CD14-positive monocyte (primary cell): ENCODE data around the gene PIWIL4. TPM values are rescaled to one million over a fixed set of nuclear protein-coding genes. Genes with fewer than 3 reads are reported as not detected.

Experiments
- DNase-seq, 3 donors: peaks; one replicate each; pipeline ENCODE4 v3.0.0-alpha.2; 2011 to 2022
- H2AFZ ChIP-seq: 2 replicates; pipeline ENCODE4 v1.6.0; 2012; ENCODE audit warnings: mild to moderate bottlenecking, low read depth, low read length, inconsistent platforms; ENCODE audit not compliant: insufficient read depth, poor library complexity, severe bottlenecking
- H3K27ac ChIP-seq, 2 donors: 1 replicate in 1 of 2; 2 replicates in 1 of 2; pipeline ENCODE4 v1.5.1; 2012 to 2013; ENCODE audit warnings: low read length in 2 of 2, control low read depth in 1 of 2, inconsistent platforms in 1 of 2, low read depth in 1 of 2, mild to moderate bottlenecking in 1 of 2
- H3K27me3 ChIP-seq, 2 donors: one replicate each; pipeline versions ENCODE4 v1.6.0 to v1.6.1; 2011 to 2013; ENCODE audit warnings: low read length in 2 of 2; ENCODE audit not compliant: control insufficient read depth in 2 of 2, insufficient read depth in 2 of 2
- H3K36me3 ChIP-seq, 2 donors: replicated peaks in 1 of 2; 1 replicate in 1 of 2; 2 replicates in 1 of 2; pipeline versions ENCODE4 v1.5.1 to v1.6.1; 2012 to 2013; ENCODE audit warnings: low read length in 2 of 2, control low read depth in 1 of 2, inconsistent platforms in 1 of 2, mild to moderate bottlenecking in 1 of 2; ENCODE audit not compliant: insufficient read depth in 2 of 2, control insufficient read depth in 1 of 2
- H3K4me1 ChIP-seq, 2 donors: 1 replicate in 1 of 2; 2 replicates in 1 of 2; pipeline versions ENCODE4 v1.5.1 to v1.6.1; 2012 to 2013; ENCODE audit warnings: low read length in 2 of 2, control low read depth in 1 of 2, inconsistent platforms in 1 of 2, mild to moderate bottlenecking in 1 of 2, moderate library complexity in 1 of 2; ENCODE audit not compliant: insufficient read depth in 2 of 2, control insufficient read depth in 1 of 2
- H3K4me2 ChIP-seq: replicated peaks from 2 replicates; pipeline ENCODE3; 2012; ENCODE audit warnings: low read length, moderate library complexity, mild to moderate bottlenecking; ENCODE audit not compliant: poor library complexity, severe bottlenecking; ENCODE audit errors: extremely low read depth
- H3K4me3 ChIP-seq, 3 experiments: fragments of 200-600 bp in 1 of 3; sonication (generic) in 1 of 3; replicated peaks in 1 of 3; 1 replicate in 2 of 3; 2 replicates in 1 of 3; pipeline ENCODE4 v1.5.1; 2011 to 2013; ENCODE audit warnings: low read length in 3 of 3, mild to moderate bottlenecking in 3 of 3, control low read depth in 2 of 3, low read depth in 2 of 3, inconsistent platforms in 1 of 3, moderate library complexity in 1 of 3
- H3K79me2 ChIP-seq: 2 replicates; pipeline ENCODE4 v1.6.0; 2012; ENCODE audit warnings: mild to moderate bottlenecking, control low read depth, inconsistent platforms, low read length, moderate library complexity; ENCODE audit not compliant: insufficient read depth
- H3K9ac ChIP-seq: 2 replicates; pipeline ENCODE4 v1.6.0; 2017; ENCODE audit warnings: low read length, mild to moderate bottlenecking; ENCODE audit not compliant: insufficient read depth, poor library complexity, severe bottlenecking
- H3K9me3 ChIP-seq, 2 donors: replicated peaks in 1 of 2; 1 replicate in 1 of 2; 2 replicates in 1 of 2; pipeline versions ENCODE4 v1.5.1 to v1.6.1; 2012 to 2013; ENCODE audit warnings: low read length in 2 of 2, control low read depth in 1 of 2; ENCODE audit not compliant: control insufficient read depth in 1 of 2, insufficient read depth in 1 of 2
- H4K20me1 ChIP-seq: 2 replicates; pipeline ENCODE4 v1.6.0; 2012; ENCODE audit warnings: mild to moderate bottlenecking, low read length, control low read depth, moderate library complexity; ENCODE audit not compliant: insufficient read depth
- H3K27ac Mint-ChIP-seq, 7 donors: one replicate each; pipeline ENCODE4 v1.8.0; 2020; ENCODE audit warnings: mild to moderate bottlenecking in 7 of 7, mixed read lengths in 7 of 7, moderate library complexity in 6 of 7, inconsistent platforms in 2 of 7
- H3K27me3 Mint-ChIP-seq, 3 donors: one replicate each; pipeline ENCODE4 v1.8.0; 2021 to 2022; ENCODE audit warnings: low read depth in 3 of 3, mild to moderate bottlenecking in 3 of 3, mixed read lengths in 3 of 3, moderate library complexity in 3 of 3, inconsistent platforms in 1 of 3
- H3K36me3 Mint-ChIP-seq, 2 donors: one replicate each; pipeline ENCODE4 v1.8.0; 2020; ENCODE audit warnings: mixed read lengths in 2 of 2, inconsistent platforms in 1 of 2, mild to moderate bottlenecking in 1 of 2
- H3K4me1 Mint-ChIP-seq: one replicate; pipeline ENCODE4 v1.8.0; 2020; ENCODE audit warnings: mild to moderate bottlenecking, mixed read lengths
- H3K4me3 Mint-ChIP-seq, 2 donors: one replicate each; pipeline ENCODE4 v1.8.0; 2020; ENCODE audit warnings: mild to moderate bottlenecking in 2 of 2, mixed read lengths in 2 of 2, moderate library complexity in 1 of 2
- H3K9me3 Mint-ChIP-seq, 7 donors: one replicate each; pipeline ENCODE4 v1.8.0; 2020 to 2022; ENCODE audit warnings: mixed read lengths in 7 of 7, mild to moderate bottlenecking in 6 of 7, moderate library complexity in 6 of 7, inconsistent platforms in 2 of 7
- CTCF ChIP-seq: fragments of 200-600 bp; IDR thresholded peaks from one replicate; pipeline ENCODE4 v1.8.0; 2022; ENCODE audit warnings: antibody characterized with exemption, mild to moderate bottlenecking
- WGBS: methylation state at CpG from one replicate; pipeline ENCODE4 v1.1.5; 2013; ENCODE audit warnings: missing lambda C conversion rate; ENCODE audit not compliant: insufficient coverage; 5-methylcytosine and 5-hydroxymethylcytosine counted together
- intact Hi-C, 2 donors: fragments of 100-400 bp; cut with micrococcal nuclease; formaldehyde crosslinking; loops; one replicate each; pipeline versions ENCODE4 v1.15.0 to v1.15.1; 2023
- polyA plus RNA-seq, 3 donors: library from polyadenylated mRNA; depleted of rRNA in 1 of 3; unstranded in 2 of 3; stranded (reverse) in 1 of 3; fragments of 300-500 nt in 2 of 3; fragments of >200 nt in 1 of 3; fragmentation: Illumina TruSeq in 2 of 3; gene quantifications; 1 replicate in 2 of 3; 2 replicates in 1 of 3; pipeline ENCODE4 v1.2.3, GENCODE V29; 2012 to 2021

The PIWIL4 gene
- polyA plus RNA-seq, 3 donors = 0.98 to 14.2 (median 1.1) TPM

- peak within 1 kb of the TSS; percentile 99 to 100 (median 100) for H3K27ac Mint-ChIP-seq
- Histone ChIP-seq H4K20me1 (peaks cover 27% of the 10 kb centered on the region), H3K36me3 (no peaks in the 10 kb centered on the region), H3K79me2 (peaks cover 96% of the 10 kb centered on the region), H3K4me3 (peak within 1 kb of the TSS; percentile 75 to 91 (median 91)), H3K27me3 (no peaks in the 10 kb centered on the region), H3K27ac (peak within 1 kb of the TSS; percentile 96 to 99), H3K9me3 (no peaks in the 10 kb centered on the region), H3K4me2 (peak within 1 kb of the TSS; percentile 93), H3K4me1 (peaks cover 48 to 49% of the 10 kb centered on the region in 2 donors), H2AFZ (peak within 1 kb of the TSS; percentile 88), H3K9ac (peak within 1 kb of the TSS; percentile 93)
- DNase-seq = peak; percentile 72 to 80 (median 77)
- TF ChIP-seq CTCF = no peak
- peaks cover 48% of the 10 kb centered on the region for H3K4me1 Mint-ChIP-seq
- H3K4me3 Mint-ChIP-seq = peak within 1 kb of the TSS; percentile 99 to 100
- intact Hi-C loops = loop anchor here in 1 of 2 donors (2.0 to 5.0 kb wide), 2 partner anchors 31 to 58 kb away; no protein-coding TSS in a partner anchor
- WGBS = under 1% methylated on average over 109 of the region's 109 CpGs
- no peaks in the 10 kb centered on the region for H3K27me3 Mint-ChIP-seq
- peaks cover 6 to 8% of the 10 kb centered on the region in 2 donors for H3K36me3 Mint-ChIP-seq
- H3K9me3 Mint-ChIP-seq = peaks cover 0 to 2% (median 0%) of the 10 kb centered on the region in 7 donors
These were observed 23.2 kb upstream of the PIWIL4 start, which contains the start of gene FUT4 for GRCh38 chr11:94543695-94544645. Gene FUT4, plus strand, starts transcription at chr11:94543921. Its CDS starts 213 bp downstream, at chr11:94544134.

- 5% methylated on average over 54 of the region's 59 CpGs for WGBS
- intact Hi-C loops = loop anchor here (2.0 to 5.0 kb wide), 3 partner anchors 30 to 58 kb away; no protein-coding TSS in a partner anchor
- Histone ChIP-seq H3K27me3 (no peaks in the 10 kb centered on the region), H3K36me3 (no peaks in the 10 kb centered on the region), H3K27ac (peak overlapping the region; percentile 96 to 99), H2AFZ (peak overlapping the region; percentile 88), H3K4me1 (peaks cover 55 to 56% of the 10 kb centered on the region in 2 donors), H4K20me1 (peaks cover 31% of the 10 kb centered on the region), H3K79me2 (peaks cover 97% of the 10 kb centered on the region), H3K4me2 (peak overlapping the region; percentile 93), H3K9ac (peak overlapping the region; percentile 93), H3K4me3 (peak overlapping the region; percentile 75 to 91 (median 91)), H3K9me3 (no peaks in the 10 kb centered on the region)
- TF ChIP-seq CTCF = no peak
- Mint-ChIP-seq H3K27me3 (no peaks in the 10 kb centered on the region), H3K4me1 (peaks cover 56% of the 10 kb centered on the region), H3K9me3 (peaks cover 0 to 2% (median 0%) of the 10 kb centered on the region in 7 donors), H3K4me3 (peak overlapping the region; percentile 99 to 100), H3K27ac (peak overlapping the region; percentile 92 to 97 (median 94)), H3K36me3 (peaks cover 8% of the 10 kb centered on the region in 2 donors)
- peak in 2 of 3 donors; percentile 19 to 26 for DNase-seq
These were observed 22.4 kb upstream of the PIWIL4 start for GRCh38 chr11:94544646-94545263.
